Activated T-cell treated with anti-CD3 and anti-CD28 coated beads, Interleukin-2, amount 50 U/mL, for 1 hour (primary cell): Measurements from ENCODE around the gene IRF7.

ENCODE experiments used
- DNase-seq: peaks from one replicate; pipeline ENCODE4 v3.0.0-alpha.2; 2020

The IRF7 gene

GRCh38 chr11:607971-608659 is 7.6 kb downstream of the IRF7 start:
- DNase-seq, result no peak

GRCh38 chr11:607020-607780 is 8.6 kb downstream of the IRF7 start:
- no peak for DNase-seq

GRCh38 chr11:606245-606644 is 9.5 kb downstream of the IRF7 start:
- no peak for DNase-seq

- no peak for DNase-seq
Observed at GRCh38 chr11:605286-606129, 10.2 kb downstream of the IRF7 start.

GRCh38 chr11:603154-603553 is 12.6 kb downstream of the IRF7 start:
- DNase-seq, result no peak

GRCh38 chr11:601573-602245 is 14.0 kb downstream of the IRF7 start:
- DNase-seq, result no peak

- no peak for DNase-seq
Observed at GRCh38 chr11:598005-598680, 17.6 kb downstream of the IRF7 start.

- DNase-seq, result no peak
Observed at GRCh38 chr11:597166-597725, 18.5 kb downstream of the IRF7 start.

GRCh38 chr11:596374-596773 is 19.4 kb downstream of the IRF7 start:
- DNase-seq, result no peak

GRCh38 chr11:595400-595799 is 20.4 kb downstream of the IRF7 start:
- DNase-seq, result no peak

GRCh38 chr11:593347-593746 is 22.4 kb downstream of the IRF7 start:
- no peak for DNase-seq

GRCh38 chr11:592918-593317 is 22.8 kb downstream of the IRF7 start:
- no peak for DNase-seq

GRCh38 chr11:592501-592900 is 23.2 kb downstream of the IRF7 start:
- no peak for DNase-seq

GRCh38 chr11:590997-591396 is 24.8 kb downstream of the IRF7 start:
- DNase-seq, result no peak

GRCh38 chr11:589798-590197 is 26.0 kb downstream of the IRF7 start:
- DNase-seq, result no peak

GRCh38 chr11:587978-588380 is 27.8 kb downstream of the IRF7 start:
- peak; percentile 80 for DNase-seq

GRCh38 chr11:587546-587945 is 28.2 kb downstream of the IRF7 start:
- no peak for DNase-seq

- DNase-seq, result no peak
Observed at GRCh38 chr11:586376-587316, 29.1 kb downstream of the IRF7 start.

- no peak for DNase-seq
Observed at GRCh38 chr11:584287-584686, 31.5 kb downstream of the IRF7 start.

GRCh38 chr11:581752-582151 is 34.0 kb downstream of the IRF7 start:
- DNase-seq, result no peak

- DNase-seq, result no peak
Observed at GRCh38 chr11:581342-581741, 34.4 kb downstream of the IRF7 start.
